OCI-LY7 (cell line): ENCODE measurements around the gene GSTK1. TPM values are rescaled to one million over a fixed set of nuclear protein-coding genes. Genes with fewer than 3 reads are reported as not detected.

Experiments
- BruUV-seq: library from RNA; stranded (reverse); fragments of 400-500 nt; replicated peaks from 2 replicates; lab custom pipeline; 2021; lab: Mats Ljungman, UMichigan
- CTCF ChIA-PET: fragments of 300-600 bp; sonication (Branson Sonifier 250); formaldehyde crosslinking; loops from one replicate; lab custom pipeline; 2022; ENCODE audit warnings: antibody characterized with exemption; ENCODE audit not compliant: unreplicated experiment; lab: Charles Lee
- POLR2A ChIA-PET: fragments of 300-600 bp; sonication (Branson Sonifier 250); formaldehyde crosslinking; loops from one replicate; lab custom pipeline; 2022; ENCODE audit warnings: antibody characterized with exemption; lab: Charles Lee
- DNase-seq: peaks from one replicate; pipeline ENCODE4 v3.0.0-alpha.2; 2015; ENCODE audit warnings: low spot score
- H2AFZ ChIP-seq: fragments of 200-600 bp; sonication (generic), shearing (Covaris generic); 2 replicates; pipeline ENCODE4 v1.6.1; 2014; ENCODE audit warnings: mild to moderate bottlenecking, antibody characterized with exemption, low read length, moderate library complexity
- H3K27ac ChIP-seq: fragments of 200-600 bp; sonication (generic); 2 replicates; pipeline ENCODE4 v1.5.1; 2014; ENCODE audit warnings: mixed run types, low read depth, mild to moderate bottlenecking, moderate library complexity, low read length, inconsistent platforms; ENCODE audit not compliant: poor library complexity, severe bottlenecking
- H3K36me3 ChIP-seq: fragments of 200-600 bp; sonication (generic); 2 replicates; pipeline ENCODE4 v1.6.1; 2014; ENCODE audit warnings: mild to moderate bottlenecking, antibody characterized with exemption, low read length, moderate library complexity, mixed read lengths; ENCODE audit not compliant: insufficient read depth
- H3K4me1 ChIP-seq: fragments of 200-600 bp; sonication (generic); 2 replicates; pipeline ENCODE4 v1.5.1; 2014; ENCODE audit warnings: mild to moderate bottlenecking, low read length; ENCODE audit not compliant: insufficient read depth, poor library complexity, severe bottlenecking
- H3K4me2 ChIP-seq: fragments of 200-600 bp; sonication (generic); 2 replicates; pipeline ENCODE4 v1.6.1; 2014; ENCODE audit warnings: mild to moderate bottlenecking, low read length
- H3K4me3 ChIP-seq: fragments of 200-600 bp; sonication (generic); 2 replicates; pipeline ENCODE4 v1.5.1; 2014; ENCODE audit warnings: mild to moderate bottlenecking, low read depth, low read length; ENCODE audit not compliant: poor library complexity, severe bottlenecking
- H3K79me2 ChIP-seq: fragments of 200-600 bp; sonication (generic); 2 replicates; pipeline ENCODE4 v1.6.1; 2016; ENCODE audit warnings: low read depth, mild to moderate bottlenecking, low read length, moderate library complexity, mixed read lengths; ENCODE audit not compliant: insufficient read depth
- H3K9me2 ChIP-seq: fragments of 200-600 bp; sonication (generic); 2 replicates; pipeline ENCODE4 v1.6.1; 2016; ENCODE audit warnings: mild to moderate bottlenecking, low read length, mixed read lengths; ENCODE audit not compliant: insufficient read depth
- H3K9me3 ChIP-seq: fragments of 200-600 bp; sonication (generic); 2 replicates; pipeline ENCODE4 v1.6.1; 2014; ENCODE audit warnings: mild to moderate bottlenecking, mixed run types, low read length, mixed read lengths
- H4K20me1 ChIP-seq: fragments of 200-600 bp; sonication (generic); 2 replicates; pipeline ENCODE4 v1.6.1; 2014; ENCODE audit warnings: mild to moderate bottlenecking, antibody characterized with exemption, low read length, moderate library complexity, mixed read lengths; ENCODE audit not compliant: insufficient read depth
- EZH2phosphoT487 ChIP-seq: fragments of 200-600 bp; sonication (generic); IDR thresholded peaks from 2 replicates; pipeline ENCODE4 v1.6.1; 2018; ENCODE audit warnings: low read depth, borderline replicate concordance, mild to moderate bottlenecking, mixed run types, antibody characterized with exemption, low read length, moderate library complexity, mixed read lengths
- intact Hi-C: fragments of 100-400 bp; cut with micrococcal nuclease; formaldehyde crosslinking; loops from one replicate; pipeline ENCODE4 v1.10.0; 2022; ENCODE audit not compliant: unreplicated experiment
- total RNA-seq, 2 experiments: library from RNA; depleted of rRNA in 1 of 2; stranded (reverse); fragments of >200 nt in 1 of 2; shearing (Covaris generic) in 1 of 2; gene quantifications; 2 replicates each; pipeline ENCODE4 v1.2.3, GENCODE V29; 2014 to 2022
- TF ChIP-seq, protein P1 (sequence below): fragments of 200-600 bp; sonication (generic); conservative IDR thresholded peaks from 2 replicates; pipeline ENCODE4 v1.5.1; 2014; ENCODE audit warnings: mild to moderate bottlenecking, antibody characterized with exemption, low read length, moderate library complexity, mixed read lengths

The GSTK1 gene
- total RNA-seq, 2 experiments from 2014 or later, result 37.8 to 41.6 TPM

DNA sequence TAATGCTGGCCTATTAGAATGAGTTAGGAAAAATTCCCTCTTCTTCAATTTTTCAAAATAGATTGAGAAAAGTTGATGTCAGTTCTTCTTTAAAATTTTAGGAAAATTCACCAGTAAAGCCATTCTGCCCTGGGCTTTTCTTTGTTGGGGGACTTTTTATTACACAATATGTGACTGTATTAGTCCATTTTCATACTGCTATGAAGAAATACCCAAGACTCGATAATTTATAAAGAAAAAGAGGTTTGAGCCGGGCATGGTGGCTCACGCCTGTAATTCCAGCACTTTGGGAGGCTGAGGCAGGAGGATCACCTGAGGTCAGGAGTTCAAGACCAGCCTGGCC is 28.7 kb upstream of the GSTK1 start:
- Histone ChIP-seq H3K9me3 (peaks cover 17% of the 10 kb centered on the region; the same call in 1 of the 2 replicates), H3K4me1 (no peaks in the 10 kb centered on the region), H3K27ac (no peak overlapping the region), H3K79me2 (no peaks in the 10 kb centered on the region), H3K36me3 (no peaks in the 10 kb centered on the region), H3K9me2 (no peaks in the 10 kb centered on the region), H4K20me1 (no peaks in the 10 kb centered on the region), H3K4me3 (no peak overlapping the region), H2AFZ (no peak overlapping the region), H3K4me2 (no peak overlapping the region)
- TF ChIP-seq, protein P1, sequence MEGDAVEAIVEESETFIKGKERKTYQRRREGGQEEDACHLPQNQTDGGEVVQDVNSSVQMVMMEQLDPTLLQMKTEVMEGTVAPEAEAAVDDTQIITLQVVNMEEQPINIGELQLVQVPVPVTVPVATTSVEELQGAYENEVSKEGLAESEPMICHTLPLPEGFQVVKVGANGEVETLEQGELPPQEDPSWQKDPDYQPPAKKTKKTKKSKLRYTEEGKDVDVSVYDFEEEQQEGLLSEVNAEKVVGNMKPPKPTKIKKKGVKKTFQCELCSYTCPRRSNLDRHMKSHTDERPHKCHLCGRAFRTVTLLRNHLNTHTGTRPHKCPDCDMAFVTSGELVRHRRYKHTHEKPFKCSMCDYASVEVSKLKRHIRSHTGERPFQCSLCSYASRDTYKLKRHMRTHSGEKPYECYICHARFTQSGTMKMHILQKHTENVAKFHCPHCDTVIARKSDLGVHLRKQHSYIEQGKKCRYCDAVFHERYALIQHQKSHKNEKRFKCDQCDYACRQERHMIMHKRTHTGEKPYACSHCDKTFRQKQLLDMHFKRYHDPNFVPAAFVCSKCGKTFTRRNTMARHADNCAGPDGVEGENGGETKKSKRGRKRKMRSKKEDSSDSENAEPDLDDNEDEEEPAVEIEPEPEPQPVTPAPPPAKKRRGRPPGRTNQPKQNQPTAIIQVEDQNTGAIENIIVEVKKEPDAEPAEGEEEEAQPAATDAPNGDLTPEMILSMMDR, result no peak
- TF ChIP-seq EZH2phosphoT487, result no peak
- ChIA-PET CTCF (no interaction called here), POLR2A (no interaction called here)
- no peak for DNase-seq
- BruUV-seq, result no TSS peak
- intact Hi-C loops, result no loop called here

DNA sequence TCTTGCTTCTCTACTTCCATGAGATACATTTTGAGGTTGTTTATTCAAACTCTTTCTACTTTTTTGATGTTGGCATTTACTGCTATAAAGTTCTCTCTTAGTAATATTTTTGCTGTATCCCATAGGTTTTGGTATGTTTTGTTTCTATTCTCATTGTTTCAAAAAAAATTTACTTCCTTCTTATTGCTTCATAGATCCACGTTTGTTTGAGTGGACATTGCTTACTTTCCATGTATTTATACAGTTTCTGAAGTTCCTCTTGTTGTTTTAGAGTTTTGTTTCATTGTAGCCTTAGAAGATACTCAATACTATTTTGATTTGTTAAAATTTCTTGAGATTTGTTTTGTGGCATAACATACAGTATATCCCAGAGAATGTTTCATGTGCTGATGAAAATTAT is 27.7 kb upstream of the GSTK1 start:
- no peak overlapping the region for H3K4me2 ChIP-seq
- no peaks in the 10 kb centered on the region for H3K9me2 ChIP-seq
- CTCF ChIA-PET, result no interaction called here
- no peaks in the 10 kb centered on the region for H4K20me1 ChIP-seq
- no peak for DNase-seq
- H3K79me2 ChIP-seq, result no peaks in the 10 kb centered on the region
- peaks cover 17% of the 10 kb centered on the region; the same call in 1 of the 2 replicates for H3K9me3 ChIP-seq
- no TSS peak for BruUV-seq
- no peak overlapping the region for H2AFZ ChIP-seq
- H3K4me3 ChIP-seq, result no peak overlapping the region
- intact Hi-C loops, result no loop called here
- no peak overlapping the region for H3K27ac ChIP-seq
- POLR2A ChIA-PET, result no interaction called here
- no peaks in the 10 kb centered on the region for H3K4me1 ChIP-seq
- no peak for TF ChIP-seq EZH2phosphoT487
- TF ChIP-seq, protein P1, result no peak
- H3K36me3 ChIP-seq, result no peaks in the 10 kb centered on the region

- Histone ChIP-seq H3K9me3 (peaks cover 17% of the 10 kb centered on the region; the same call in 1 of the 2 replicates), H3K4me2 (no peak overlapping the region), H3K4me3 (no peak overlapping the region), H3K79me2 (no peaks in the 10 kb centered on the region), H2AFZ (no peak overlapping the region), H4K20me1 (no peaks in the 10 kb centered on the region), H3K27ac (no peak overlapping the region), H3K9me2 (no peaks in the 10 kb centered on the region), H3K36me3 (no peaks in the 10 kb centered on the region), H3K4me1 (no peaks in the 10 kb centered on the region)
- TF ChIP-seq, protein P1, result no peak
- no peak for TF ChIP-seq EZH2phosphoT487
- no TSS peak for BruUV-seq
- DNase-seq, result no peak
- ChIA-PET POLR2A (no interaction called here), CTCF (no interaction called here)
- intact Hi-C loops, result no loop called here
Observed at GRCh38 chr7:143236408-143236990, 26.7 kb upstream of the GSTK1 start.
